ENCODE measurements around the gene PGBD2.
"Not testable (repeated sequence)": the region's sequence is repeated elsewhere in the genome, so short reads cannot be mapped to it uniquely, and the experiment has no call there.

The PGBD2 gene

GRCh38 chr1:248873993-248874533 lies 32.0 kb upstream of the PGBD2 start:
- Histone ChIP-seq H3K4me1 (ENCODE audit: insufficient read depth, low read length) (no peaks in the 10 kb centered on the region), H3K36me3 (ENCODE audit: insufficient read depth, low read length) (no peaks in the 10 kb centered on the region), H3K9me3 (ENCODE audit: control insufficient read depth, insufficient read depth, low read length) (no peaks in the 10 kb centered on the region), H3K9ac (ENCODE audit: low read depth, low read length) (peak overlapping the region; percentile 91)

- H3K36me3 ChIP-seq (ENCODE audit: insufficient read depth, low read length) = no peaks in the 10 kb centered on the region
- peaks cover 9% of the 10 kb centered on the region; the same call in 1 of the 2 replicates for H3K4me1 ChIP-seq (ENCODE audit: insufficient read depth, low read length)
- H3K9me3 ChIP-seq (ENCODE audit: control insufficient read depth, insufficient read depth, low read length) = no peaks in the 10 kb centered on the region
- no peak overlapping the region for H3K9ac ChIP-seq (ENCODE audit: low read depth, low read length)
These were observed 24.8 kb upstream of the PGBD2 start for GRCh38 chr1:248881261-248881660.

- H3K9me3 ChIP-seq (ENCODE audit: control insufficient read depth, insufficient read depth, low read length); H3K9ac ChIP-seq (ENCODE audit: low read depth, low read length); H3K36me3 ChIP-seq (ENCODE audit: insufficient read depth, low read length): not testable (repeated sequence)
- H3K4me1 ChIP-seq (ENCODE audit: insufficient read depth, low read length) = peaks cover 14% of the 10 kb centered on the region
These were observed 23.6 kb upstream of the PGBD2 start for GRCh38 chr1:248882427-248882826.

- H3K4me1 ChIP-seq (ENCODE audit: insufficient read depth, low read length) = peaks cover 14% of the 10 kb centered on the region
- H3K36me3 ChIP-seq (ENCODE audit: insufficient read depth, low read length) = no peaks in the 10 kb centered on the region
- no peak overlapping the region for H3K9ac ChIP-seq (ENCODE audit: low read depth, low read length)
- H3K9me3 ChIP-seq (ENCODE audit: control insufficient read depth, insufficient read depth, low read length) = no peaks in the 10 kb centered on the region
These were observed 21.3 kb upstream of the PGBD2 start for GRCh38 chr1:248884632-248885295.

- Histone ChIP-seq H3K9ac (ENCODE audit: low read depth, low read length) (no peak overlapping the region), H3K4me1 (ENCODE audit: insufficient read depth, low read length) (peaks cover 14% of the 10 kb centered on the region), H3K9me3 (ENCODE audit: control insufficient read depth, insufficient read depth, low read length) (no peaks in the 10 kb centered on the region), H3K36me3 (ENCODE audit: insufficient read depth, low read length) (no peaks in the 10 kb centered on the region)
These were observed 20.4 kb upstream of the PGBD2 start for GRCh38 chr1:248885646-248886045.

- no peaks in the 10 kb centered on the region for H3K36me3 ChIP-seq (ENCODE audit: insufficient read depth, low read length)
- H3K9ac ChIP-seq (ENCODE audit: low read depth, low read length) = no peak overlapping the region
- peaks cover 14% of the 10 kb centered on the region for H3K4me1 ChIP-seq (ENCODE audit: insufficient read depth, low read length)
These were observed 19.7 kb upstream of the PGBD2 start for GRCh38 chr1:248886237-248886895.

GRCh38 chr1:248889914-248890243 lies 16.2 kb upstream of the PGBD2 start:
- H3K4me1 ChIP-seq (ENCODE audit: insufficient read depth, low read length) = peaks cover 14% of the 10 kb centered on the region
- not testable (repeated sequence) for H3K36me3 ChIP-seq (ENCODE audit: insufficient read depth, low read length); H3K9ac ChIP-seq (ENCODE audit: low read depth, low read length); H3K9me3 ChIP-seq (ENCODE audit: control insufficient read depth, insufficient read depth, low read length)

More at GRCh38 chr1:248886237-248886895, 19.7 kb upstream of the PGBD2 start:
- H3K9me3 ChIP-seq (ENCODE audit: control insufficient read depth, insufficient read depth, low read length) = no peaks in the 10 kb centered on the region

- Histone ChIP-seq H3K4me1 (ENCODE audit: insufficient read depth, low read length) (peaks cover 10% of the 10 kb centered on the region), H3K9ac (ENCODE audit: low read depth, low read length) (no peak overlapping the region), H3K9me3 (ENCODE audit: control insufficient read depth, insufficient read depth, low read length) (no peaks in the 10 kb centered on the region), H3K36me3 (ENCODE audit: insufficient read depth, low read length) (no peaks in the 10 kb centered on the region)
These were observed 15.2 kb upstream of the PGBD2 start for GRCh38 chr1:248890549-248891498.

- no peaks in the 10 kb centered on the region for H3K9me3 ChIP-seq (ENCODE audit: control insufficient read depth, insufficient read depth, low read length)
- no peak overlapping the region for H3K9ac ChIP-seq (ENCODE audit: low read depth, low read length)
- peaks cover under 1% of the 10 kb centered on the region; the same call in 1 of the 2 replicates for H3K4me1 ChIP-seq (ENCODE audit: insufficient read depth, low read length)
- no peaks in the 10 kb centered on the region for H3K36me3 ChIP-seq (ENCODE audit: insufficient read depth, low read length)
These were observed 14.3 kb upstream of the PGBD2 start for GRCh38 chr1:248891758-248892157.

- Histone ChIP-seq H3K9ac (ENCODE audit: low read depth, low read length) (no peak overlapping the region), H3K9me3 (ENCODE audit: control insufficient read depth, insufficient read depth, low read length) (no peaks in the 10 kb centered on the region), H3K4me1 (ENCODE audit: insufficient read depth, low read length) (peaks cover 4% of the 10 kb centered on the region; the same call in 1 of the 2 replicates), H3K36me3 (ENCODE audit: insufficient read depth, low read length) (no peaks in the 10 kb centered on the region)
These were observed 13.4 kb upstream of the PGBD2 start for GRCh38 chr1:248892590-248892989.

GRCh38 chr1:248894837-248895236 lies 11.2 kb upstream of the PGBD2 start:
- H3K36me3 ChIP-seq (ENCODE audit: insufficient read depth, low read length) = no peaks in the 10 kb centered on the region

GRCh38 chr1:248897412-248898337 lies 8.4 kb upstream of the PGBD2 start:
- Histone ChIP-seq H3K9ac (ENCODE audit: low read depth, low read length) (no peak overlapping the region), H3K4me1 (ENCODE audit: insufficient read depth, low read length) (peaks cover 6% of the 10 kb centered on the region; the same call in 1 of the 2 replicates), H3K36me3 (ENCODE audit: insufficient read depth, low read length) (no peaks in the 10 kb centered on the region), H3K9me3 (ENCODE audit: control insufficient read depth, insufficient read depth, low read length) (no peaks in the 10 kb centered on the region)

More at GRCh38 chr1:248894837-248895236, 11.2 kb upstream of the PGBD2 start:
- no peaks in the 10 kb centered on the region for H3K9me3 ChIP-seq (ENCODE audit: control insufficient read depth, insufficient read depth, low read length)
- H3K4me1 ChIP-seq (ENCODE audit: insufficient read depth, low read length) = peaks cover 6% of the 10 kb centered on the region; the same call in 1 of the 2 replicates
- no peak overlapping the region for H3K9ac ChIP-seq (ENCODE audit: low read depth, low read length)

GRCh38 chr1:248900637-248901036 lies 5.4 kb upstream of the PGBD2 start:
- Histone ChIP-seq H3K36me3 (ENCODE audit: insufficient read depth, low read length) (no peaks in the 10 kb centered on the region), H3K4me1 (ENCODE audit: insufficient read depth, low read length) (peaks cover 19% of the 10 kb centered on the region), H3K9ac (ENCODE audit: low read depth, low read length) (no peak overlapping the region), H3K9me3 (ENCODE audit: control insufficient read depth, insufficient read depth, low read length) (no peaks in the 10 kb centered on the region)
